ENCODE measurements around the gene DCLK2. TPM values are rescaled to one million over a fixed set of nuclear protein-coding genes. Genes with fewer than 3 reads are reported as not detected.

DCLK2 gene
- polyA plus RNA-seq, 1 of the 3 experiments (the other 2 are of a cell fraction) = 10.1 TPM

- no peak for TF ChIP-seq MXI1 (IDR thresholded peaks at IDR 0.05; ENCODE audit: low read depth, low read length)
- TF ChIP-seq RFX5 (IDR thresholded peaks at IDR 0.05; ENCODE audit: low read length) = no peak
- TF ChIP-seq MEF2A (IDR thresholded peaks at IDR 0.05; ENCODE audit: borderline replicate concordance, low read depth) = no peak
- no peak for TF ChIP-seq RXRA (IDR thresholded peaks at IDR 0.05; ENCODE audit: borderline replicate concordance, low read depth)
- TF ChIP-seq TEAD4 (IDR thresholded peaks at IDR 0.05; ENCODE audit: borderline replicate concordance, insufficient read depth) = no peak
- no peak for TF ChIP-seq FOSL2 (IDR thresholded peaks at IDR 0.05; ENCODE audit: borderline replicate concordance, low read depth)
- TF ChIP-seq YY1 (IDR thresholded peaks at IDR 0.05; ENCODE audit: low read depth) = no peak
- no peak for TF ChIP-seq IRF3 (IDR thresholded peaks at IDR 0.05; ENCODE audit: low read depth, low read length)
- no peak for TF ChIP-seq SIN3A (IDR thresholded peaks at IDR 0.05; ENCODE audit: borderline replicate concordance, low read depth, low read length)
- no peak for TF ChIP-seq ELF1 (IDR thresholded peaks at IDR 0.05)
- TF ChIP-seq JUND (IDR thresholded peaks at IDR 0.05) = no peak
- no peak for TF ChIP-seq REST (IDR thresholded peaks at IDR 0.05; ENCODE audit: low read depth, low read length)
- no peak for TF ChIP-seq GATA2 (CRISPR knock-in tag; IDR thresholded peaks at IDR 0.05)
- no peak for TF ChIP-seq RCOR1 (IDR thresholded peaks at IDR 0.05; ENCODE audit: low read length)
- no peak for TF ChIP-seq TCF12 (IDR thresholded peaks at IDR 0.05)
- TF ChIP-seq EZH2phosphoT487 (IDR thresholded peaks at IDR 0.05; ENCODE audit: borderline replicate concordance, low read depth) = no peak
- no peak for TF ChIP-seq TAF1 (IDR thresholded peaks at IDR 0.05; ENCODE audit: borderline replicate concordance, low read depth, low read length)
- ChIA-PET CTCF (interaction anchor here (1.2 kb wide), 1 partner anchor 10 kb away, joined by 3 read pairs; no protein-coding TSS in a partner anchor), POLR2A (interaction anchor here (0.7 kb wide), 1 partner anchor 166 kb away, joined by 3 read pairs; no protein-coding TSS in a partner anchor)
- H3K9me2 ChIP-seq = no peaks in the 10 kb centered on the region
- DNase-seq = no peak
- 93% methylated on average over 1 of the region's 1 CpG for WGBS (ENCODE audit: low lambda C conversion rate)
- no peaks in the 10 kb centered on the region for H4K20me1 ChIP-seq (ENCODE audit: insufficient read depth)
- peaks cover 71% of the 10 kb centered on the region; the same call in 1 of the 2 replicates for H3K79me2 ChIP-seq (ENCODE audit: insufficient read depth)
- H3K27me3 ChIP-seq (ENCODE audit: insufficient read depth) = no peaks in the 10 kb centered on the region
- H3K27ac ChIP-seq (ENCODE audit: low read depth in 2 of 2, low read length in 1 of 2) = no peak overlapping the region
- H3K9me3 ChIP-seq = no peaks in the 10 kb centered on the region
- no peak overlapping the region for H3K4me3 ChIP-seq (ENCODE audit: low read depth in 2 of 2, low read length in 1 of 2)
- no peak overlapping the region for H2AFZ ChIP-seq (ENCODE audit: low read depth)
- no peak overlapping the region for H3K9ac ChIP-seq
- peaks cover 12% of the 10 kb centered on the region for H3F3A ChIP-seq (replicated peaks; ENCODE audit: insufficient read depth)
- H3K4me2 ChIP-seq = no peak overlapping the region
- H3K36me3 ChIP-seq (replicated peaks in 1 of 2; ENCODE audit: control insufficient read depth in 1 of 2, insufficient read depth in 2 of 2, low read length in 1 of 2) = peaks cover 0 to 5% of the 10 kb centered on the region in 2 experiments
- H3K4me1 ChIP-seq (ENCODE audit: control insufficient read depth in 1 of 2, insufficient read depth in 2 of 2, low read depth in 1 of 2, low read length in 1 of 2) = peaks cover 8 to 9% of the 10 kb centered on the region in 2 experiments; a peak in 3 of 4 replicates
Observed at GRCh38 chr4:150158041-150158440, 79.8 kb downstream of the DCLK2 start.

All from SK-N-SH (cell line).